GM12878 (cell line): Measurements from ENCODE around the gene FAM81A. TPM values are rescaled to one million over a fixed set of nuclear protein-coding genes. Genes with fewer than 3 reads are reported as not detected.

Source experiments
- ATAC-seq: fragments of 200-7000 bp; cut with Tn5 transposase; 3 replicates; pipeline ENCODE4 v1.9.1; 2020; ENCODE audit warnings: mild to moderate bottlenecking, moderate library complexity
- BruUV-seq: library from RNA; stranded (reverse); fragments of 400-500 nt; replicated peaks from 2 replicates; lab custom pipeline; 2021; lab: Mats Ljungman, UMichigan
- CTCF ChIA-PET: fragments of 300-600 bp; sonication (Branson Sonifier 250); formaldehyde crosslinking; extraction: SDS; loops from one replicate; lab custom pipeline; 2021; ENCODE audit warnings: inconsistent platforms; lab: Yijun Ruan, JAX
- POLR2A ChIA-PET: fragments of 350-600 bp; formaldehyde crosslinking; extraction: SDS; loops from one replicate; lab custom pipeline; 2021; ENCODE audit warnings: inconsistent platforms; lab: Charles Lee
- RAD21 ChIA-PET: fragments of 300-600 bp; sonication (Branson Sonifier 250); formaldehyde crosslinking; loops from one replicate; lab custom pipeline; 2023; ENCODE audit warnings: antibody characterized with exemption; ENCODE audit not compliant: unreplicated experiment; lab: Charles Lee
- SMC1A ChIA-PET: fragments of 300-600 bp; sonication (Branson Sonifier 250); formaldehyde crosslinking; loops from one replicate; lab custom pipeline; 2023; ENCODE audit not compliant: unreplicated experiment, uncharacterized antibody; lab: Charles Lee
- DNase-seq: peaks from one replicate; pipeline ENCODE4 v3.0.0-alpha.2; 2011; ENCODE audit warnings: low read depth, low spot score
- FAIRE-seq: peaks from 3 replicates; lab custom pipeline; 2011; peaks lifted over from hg19 to GRCh38; lab: Jason Lieb, UNC
- H2AFZ ChIP-seq: 2 replicates; pipeline ENCODE4 v1.6.0; 2011; ENCODE audit warnings: low read depth, low read length, control low read depth; ENCODE audit not compliant: control insufficient read depth
- H3K27ac ChIP-seq: 2 replicates; pipeline ENCODE4 v1.5.1; 2011; ENCODE audit warnings: control low read depth; ENCODE audit not compliant: control insufficient read depth, insufficient read depth
- H3K27me3 ChIP-seq, 2 experiments: replicated peaks in 1 of 2; 2 replicates each; pipeline versions ENCODE4 v1.6.0 to v1.6.1; 2011; ENCODE audit warnings: low read length in 1 of 2; ENCODE audit not compliant: control insufficient read depth in 2 of 2, insufficient read depth in 2 of 2
- H3K36me3 ChIP-seq, 2 experiments: 2 replicates each; pipeline ENCODE4 v1.5.1; 2011; ENCODE audit warnings: low read length in 1 of 2; ENCODE audit not compliant: control insufficient read depth in 2 of 2, insufficient read depth in 2 of 2
- H3K4me1 ChIP-seq: 2 replicates; pipeline ENCODE4 v1.6.1; 2011; ENCODE audit warnings: mild to moderate bottlenecking, low read length, moderate library complexity, mixed read lengths; ENCODE audit not compliant: control insufficient read depth, insufficient read depth
- H3K4me2 ChIP-seq: 2 replicates; pipeline ENCODE4 v1.6.0; 2011; ENCODE audit warnings: control low read depth; ENCODE audit not compliant: control insufficient read depth, insufficient read depth
- H3K4me3 ChIP-seq: fragments of 200-600 bp; sonication (generic); 2 replicates; pipeline ENCODE4 v1.5.1; 2016
- H3K79me2 ChIP-seq: 2 replicates; pipeline ENCODE4 v1.6.0; 2011; ENCODE audit warnings: low read length; ENCODE audit not compliant: control insufficient read depth, insufficient read depth
- H3K9ac ChIP-seq: 2 replicates; pipeline ENCODE4 v1.8.0; 2011; ENCODE audit warnings: low read length, control low read depth, mixed read lengths; ENCODE audit not compliant: control insufficient read depth, insufficient read depth
- H3K9me3 ChIP-seq: replicated peaks from 3 replicates; pipeline ENCODE4 v1.5.1; 2011; ENCODE audit warnings: mild to moderate bottlenecking, low read length; ENCODE audit not compliant: control insufficient read depth, insufficient read depth
- H4K20me1 ChIP-seq: 2 replicates; pipeline ENCODE4 v1.6.0; 2011; ENCODE audit not compliant: control insufficient read depth, insufficient read depth
- CTCF ChIP-seq, 3 experiments: IDR thresholded peaks in 2 of 3; conservative IDR thresholded peaks in 1 of 3; 2 replicates each; pipeline ENCODE4 v1.5.1; 2011; ENCODE audit warnings: low read depth in 3 of 3, low read length in 3 of 3, mild to moderate bottlenecking in 3 of 3, control low read depth in 2 of 3, moderate library complexity in 2 of 3, inconsistent platforms in 1 of 3, mixed read lengths in 1 of 3; ENCODE audit not compliant: control insufficient read depth in 2 of 3, insufficient read depth in 1 of 3; ENCODE audit errors: extremely low read depth in 1 of 3
- DPF2 ChIP-seq: fragments of 450-650 bp; IDR thresholded peaks from 2 replicates; pipeline ENCODE4 v1.6.1; 2017; ENCODE audit warnings: mild to moderate bottlenecking
- E4F1 ChIP-seq: fragments of 450-650 bp; IDR thresholded peaks from 2 replicates; pipeline ENCODE4 v1.6.1; 2018; ENCODE audit warnings: borderline replicate concordance, mild to moderate bottlenecking; ENCODE audit not compliant: partially characterized antibody
- ETV6 ChIP-seq, 2 experiments: fragments of 450-650 bp in 1 of 2; IDR thresholded peaks in 1 of 2; conservative IDR thresholded peaks in 1 of 2; 2 replicates each; pipeline ENCODE4 v1.6.1; 2014; ENCODE audit warnings: antibody characterized with exemption in 1 of 2, borderline replicate concordance in 1 of 2, low read depth in 1 of 2, mild to moderate bottlenecking in 1 of 2, moderate library complexity in 1 of 2
- HSF1 ChIP-seq: fragments of 150-350 bp; IDR thresholded peaks from 2 replicates; pipeline ENCODE4 v1.6.1; 2014; ENCODE audit warnings: mild to moderate bottlenecking, low read depth, low read length
- IKZF2 ChIP-seq, 2 experiments: fragments of 450-650 bp; IDR thresholded peaks; 2 replicates each; pipeline ENCODE4 v1.6.1; 2017; ENCODE audit warnings: mild to moderate bottlenecking in 2 of 2, moderate library complexity in 2 of 2
- NR2C1 ChIP-seq: fragments of 450-650 bp; IDR thresholded peaks from 2 replicates; pipeline ENCODE4 v1.6.1; 2017; ENCODE audit warnings: antibody characterized with exemption, mild to moderate bottlenecking, moderate library complexity
- TAF1 ChIP-seq: IDR thresholded peaks from 2 replicates; pipeline ENCODE4 v1.6.1; 2011; ENCODE audit warnings: mild to moderate bottlenecking, low read depth, low read length, borderline replicate concordance
- TBL1XR1 ChIP-seq: IDR thresholded peaks from 2 replicates; pipeline ENCODE4 v1.6.1; 2012; ENCODE audit warnings: low read depth, low read length, improper control_type of control experiment
- TCF3 ChIP-seq: IDR thresholded peaks from 2 replicates; pipeline ENCODE4 v1.6.1; 2012; ENCODE audit warnings: low read depth, mild to moderate bottlenecking, low read length, borderline replicate concordance; ENCODE audit not compliant: insufficient read depth
- WGBS: methylation state at CpG from one replicate; pipeline ENCODE4 v1.1.6; 2016; ENCODE audit warnings: low lambda C conversion rate; ENCODE audit not compliant: insufficient replicate concordance, insufficient coverage; ENCODE audit errors: missing lambda C conversion rate; 5-methylcytosine and 5-hydroxymethylcytosine counted together
- in situ Hi-C: fragments of 300-500 bp; cut with MboI; formaldehyde crosslinking; loops from 9 replicates; pipeline ENCODE4 v1.14.3; 2018; ENCODE audit warnings: mixed read lengths
- intact Hi-C: fragments of 100-400 bp; cut with micrococcal nuclease; formaldehyde crosslinking; loops from one replicate; pipeline ENCODE4 v1.14.2; 2022; ENCODE audit not compliant: unreplicated experiment
- polyA plus RNA-seq, 11 experiments: library from polyadenylated mRNA; depleted of rRNA in 4 of 11; unstranded in 6 of 11; stranded (reverse) in 5 of 11; fragments of >200 nt; fragmentation: Nextera tagmentation in 4 of 11; fragmentation: Illumina TruSeq in 1 of 11; extraction: Ambion mirVana in 4 of 11; extraction: Trizol in 1 of 11; gene quantifications; 1 replicate in 1 of 11; 2 replicates in 10 of 11; pipeline versions ENCODE4 v1.2.1 to v1.2.3, GENCODE V29; 2011 to 2016; ENCODE audit warnings: inconsistent platforms in 2 of 11, missing spikeins in 2 of 11, low read depth in 1 of 11
- total RNA-seq, 4 experiments: library from RNA; depleted of rRNA in 3 of 4; stranded (reverse); fragments of >200 nt in 3 of 4; fragmentation: Illumina TruSeq in 1 of 4; extraction: Trizol in 1 of 4; gene quantifications; 2 replicates each; pipeline versions ENCODE4 v1.2.1 to v1.2.3, GENCODE V29; 2013 to 2021

Gene FAM81A
- total and polyA plus RNA-seq, 10 of the 15 experiments (the other 5 are each of a cell fraction or from before 2014, with no cell fraction given) = 0.18 to 34.5 (median 16.2) TPM

- Histone ChIP-seq H3K4me2 (no peak overlapping the region), H3K27ac (no peak overlapping the region), H3K9me3 (no peaks in the 10 kb centered on the region), H2AFZ (no peak overlapping the region), H3K79me2 (no peaks in the 10 kb centered on the region), H3K9ac (no peak overlapping the region), H3K27me3 (no peaks in the 10 kb centered on the region), H3K36me3 (no peaks in the 10 kb centered on the region), H3K4me3 (no peak overlapping the region), H4K20me1 (no peaks in the 10 kb centered on the region), H3K4me1 (peaks cover 23% of the 10 kb centered on the region)
- no peak for ATAC-seq
- no peak for DNase-seq
- in situ Hi-C loops = loop anchor here (10.0 kb wide), 1 partner anchor 1299 kb away; no protein-coding TSS in a partner anchor
- ChIA-PET RAD21 (interaction anchor here (1.7 to 1.9 kb wide), 2 partner anchors 9 kb away, joined by 4 to 6 read pairs; no protein-coding TSS in a partner anchor), CTCF (interaction anchor here (0.6 to 2.8 kb wide), 7 partner anchors 8 to 560 kb away, joined by 3 to 14 read pairs (median 4); no protein-coding TSS in a partner anchor), POLR2A (no interaction called here), SMC1A (interaction anchor here (0.8 to 2.3 kb wide), 5 partner anchors 8 to 360 kb away, joined by 3 to 8 read pairs (median 3); no protein-coding TSS in a partner anchor)
- intact Hi-C loops = no loop called here
- no peak for TF ChIP-seq NR2C1
- no peak for TF ChIP-seq CTCF (IDR thresholded peaks at IDR 0.05 in 2 of 3, conservative IDR thresholded peaks at IDR 0.05 in 1 of 3; ENCODE audit: control insufficient read depth in 2 of 3, extremely low read depth in 1 of 3, insufficient read depth in 1 of 3, low read depth in 3 of 3, low read length in 3 of 3)
- TF ChIP-seq IKZF2 (IDR thresholded peaks at IDR 0.05) = no peak
- no peak for TF ChIP-seq TAF1
- TF ChIP-seq DPF2 = no peak
- no peak for TF ChIP-seq E4F1
- no peak for TF ChIP-seq TCF3
- TF ChIP-seq HSF1 = no peak
- no peak for TF ChIP-seq ETV6 (conservative IDR thresholded peaks at IDR 0.05 in 1 of 2, IDR thresholded peaks at IDR 0.05 in 1 of 2; ENCODE audit: borderline replicate concordance in 1 of 2, low read depth in 1 of 2)
- TF ChIP-seq TBL1XR1 = no peak
- no TSS peak for BruUV-seq
- WGBS = 96% methylated on average over 6 of the region's 6 CpGs
- FAIRE-seq = no peak
Observed at GRCh38 chr15:59523702-59524101, 85.7 kb downstream of the FAM81A start.
